ENCODE data around the gene HABP2. TPM values are rescaled to one million over a fixed set of nuclear protein-coding genes. Genes with fewer than 3 reads are reported as not detected.

Gene HABP2
- polyA plus RNA-seq, 1 of the 3 experiments (the other 2 are of a cell fraction), result not detected

GRCh38 chr10:113626809-113627355, 74.0 kb downstream of the HABP2 start:
- Histone ChIP-seq H3K79me2 (ENCODE audit: insufficient read depth) (no peaks in the 10 kb centered on the region), H3K9me2 (no peaks in the 10 kb centered on the region), H3K27ac (ENCODE audit: low read depth in 2 of 2, low read length in 1 of 2) (no peak overlapping the region), H3K4me2 (no peak overlapping the region), H3K9me3 (no peaks in the 10 kb centered on the region), H3K9ac (no peak overlapping the region), H3F3A (replicated peaks; ENCODE audit: insufficient read depth) (no peaks in the 10 kb centered on the region), H4K20me1 (ENCODE audit: insufficient read depth) (no peaks in the 10 kb centered on the region), H3K27me3 (ENCODE audit: insufficient read depth) (no peaks in the 10 kb centered on the region; the same call in 1 of the 2 replicates), H3K36me3 (replicated peaks in 1 of 2; ENCODE audit: control insufficient read depth in 1 of 2, insufficient read depth in 2 of 2, low read length in 1 of 2) (no peaks in the 10 kb centered on the region), H3K4me3 (ENCODE audit: low read depth in 2 of 2, low read length in 1 of 2) (no peak overlapping the region), H3K4me1 (ENCODE audit: control insufficient read depth in 1 of 2, insufficient read depth in 2 of 2, low read depth in 1 of 2, low read length in 1 of 2) (no peaks in the 10 kb centered on the region; a peak in 1 of 4 replicates), H2AFZ (ENCODE audit: low read depth) (no peak overlapping the region)
- no peak for DNase-seq
- no peak for TF ChIP-seq FOXJ3 (CRISPR knock-in tag; IDR thresholded peaks at IDR 0.05)
- no peak for TF ChIP-seq GABPA (IDR thresholded peaks at IDR 0.05; ENCODE audit: low read depth)
- no peak for TF ChIP-seq SMC3 (IDR thresholded peaks at IDR 0.05; ENCODE audit: low read depth, low read length)
- no peak for TF ChIP-seq ELF1 (IDR thresholded peaks at IDR 0.05)
- TF ChIP-seq FOXM1 (IDR thresholded peaks at IDR 0.05; ENCODE audit: low read depth), result no peak
- TF ChIP-seq RFX5 (IDR thresholded peaks at IDR 0.05; ENCODE audit: low read length), result no peak
- TF ChIP-seq, protein P1, sequence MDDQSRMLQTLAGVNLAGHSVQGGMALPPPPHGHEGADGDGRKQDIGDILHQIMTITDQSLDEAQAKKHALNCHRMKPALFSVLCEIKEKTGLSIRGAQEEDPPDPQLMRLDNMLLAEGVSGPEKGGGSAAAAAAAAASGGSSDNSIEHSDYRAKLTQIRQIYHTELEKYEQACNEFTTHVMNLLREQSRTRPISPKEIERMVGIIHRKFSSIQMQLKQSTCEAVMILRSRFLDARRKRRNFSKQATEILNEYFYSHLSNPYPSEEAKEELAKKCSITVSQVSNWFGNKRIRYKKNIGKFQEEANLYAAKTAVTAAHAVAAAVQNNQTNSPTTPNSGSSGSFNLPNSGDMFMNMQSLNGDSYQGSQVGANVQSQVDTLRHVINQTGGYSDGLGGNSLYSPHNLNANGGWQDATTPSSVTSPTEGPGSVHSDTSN (IDR thresholded peaks at IDR 0.05), result no peak
- TF ChIP-seq TCF12 (IDR thresholded peaks at IDR 0.05), result no peak
- TF ChIP-seq, protein P2, sequence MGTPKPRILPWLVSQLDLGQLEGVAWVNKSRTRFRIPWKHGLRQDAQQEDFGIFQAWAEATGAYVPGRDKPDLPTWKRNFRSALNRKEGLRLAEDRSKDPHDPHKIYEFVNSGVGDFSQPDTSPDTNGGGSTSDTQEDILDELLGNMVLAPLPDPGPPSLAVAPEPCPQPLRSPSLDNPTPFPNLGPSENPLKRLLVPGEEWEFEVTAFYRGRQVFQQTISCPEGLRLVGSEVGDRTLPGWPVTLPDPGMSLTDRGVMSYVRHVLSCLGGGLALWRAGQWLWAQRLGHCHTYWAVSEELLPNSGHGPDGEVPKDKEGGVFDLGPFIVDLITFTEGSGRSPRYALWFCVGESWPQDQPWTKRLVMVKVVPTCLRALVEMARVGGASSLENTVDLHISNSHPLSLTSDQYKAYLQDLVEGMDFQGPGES (IDR thresholded peaks at IDR 0.05; ENCODE audit: low read depth, low read length), result no peak
- no peak for TF ChIP-seq EP300 (IDR thresholded peaks at IDR 0.05; ENCODE audit: borderline replicate concordance in 1 of 2, low read depth in 1 of 2, low read length in 1 of 2)
- TF ChIP-seq MEF2A (IDR thresholded peaks at IDR 0.05; ENCODE audit: borderline replicate concordance, low read depth), result no peak
- TF ChIP-seq NFIC (IDR thresholded peaks at IDR 0.05; ENCODE audit: borderline replicate concordance), result no peak
- TF ChIP-seq MXI1 (IDR thresholded peaks at IDR 0.05; ENCODE audit: low read depth, low read length), result no peak
- TF ChIP-seq YY1 (IDR thresholded peaks at IDR 0.05; ENCODE audit: low read depth), result no peak
- TF ChIP-seq SIN3A (IDR thresholded peaks at IDR 0.05; ENCODE audit: borderline replicate concordance, low read depth, low read length), result no peak
- TF ChIP-seq TEAD4 (IDR thresholded peaks at IDR 0.05; ENCODE audit: borderline replicate concordance, insufficient read depth), result no peak
- TF ChIP-seq, protein P3, sequence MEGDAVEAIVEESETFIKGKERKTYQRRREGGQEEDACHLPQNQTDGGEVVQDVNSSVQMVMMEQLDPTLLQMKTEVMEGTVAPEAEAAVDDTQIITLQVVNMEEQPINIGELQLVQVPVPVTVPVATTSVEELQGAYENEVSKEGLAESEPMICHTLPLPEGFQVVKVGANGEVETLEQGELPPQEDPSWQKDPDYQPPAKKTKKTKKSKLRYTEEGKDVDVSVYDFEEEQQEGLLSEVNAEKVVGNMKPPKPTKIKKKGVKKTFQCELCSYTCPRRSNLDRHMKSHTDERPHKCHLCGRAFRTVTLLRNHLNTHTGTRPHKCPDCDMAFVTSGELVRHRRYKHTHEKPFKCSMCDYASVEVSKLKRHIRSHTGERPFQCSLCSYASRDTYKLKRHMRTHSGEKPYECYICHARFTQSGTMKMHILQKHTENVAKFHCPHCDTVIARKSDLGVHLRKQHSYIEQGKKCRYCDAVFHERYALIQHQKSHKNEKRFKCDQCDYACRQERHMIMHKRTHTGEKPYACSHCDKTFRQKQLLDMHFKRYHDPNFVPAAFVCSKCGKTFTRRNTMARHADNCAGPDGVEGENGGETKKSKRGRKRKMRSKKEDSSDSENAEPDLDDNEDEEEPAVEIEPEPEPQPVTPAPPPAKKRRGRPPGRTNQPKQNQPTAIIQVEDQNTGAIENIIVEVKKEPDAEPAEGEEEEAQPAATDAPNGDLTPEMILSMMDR (IDR thresholded peaks at IDR 0.05), result no peak
- POLR2A ChIA-PET, result no interaction called here
- CTCF ChIA-PET, result interaction anchor here (0.6 to 1.5 kb wide), 4 partner anchors 11 to 173 kb away, joined by 3 to 6 read pairs (median 3); no protein-coding TSS in a partner anchor
- 50% methylated on average over 5 of the region's 5 CpGs for WGBS (ENCODE audit: low lambda C conversion rate)

All from SK-N-SH (cell line).